GM19467 (cell line): ENCODE results near the gene MARS1.
A peak's percentile ranks its signal among the peaks of the same experiment; 100 is the strongest.

Experiments
- ATAC-seq: cut with Tn5 transposase; IDR thresholded peaks from one replicate; pipeline ENCODE4 v1.9.1; 2021; ENCODE audit warnings: mild to moderate bottlenecking, moderate library complexity; ENCODE audit not compliant: unreplicated experiment

MARS1 gene

GRCh38 chr12:57470970-57471656, 16.8 kb upstream of the MARS1 start:
- no peak for ATAC-seq

- no peak for ATAC-seq
Measured at GRCh38 chr12:57471661-57472060, 16.2 kb upstream of the MARS1 start.

- no peak for ATAC-seq
Measured at GRCh38 chr12:57472391-57472790, 15.5 kb upstream of the MARS1 start.

- ATAC-seq = no peak
Measured at GRCh38 chr12:57473392-57473791, 14.5 kb upstream of the MARS1 start.

GRCh38 chr12:57473886-57474285, 14.0 kb upstream of the MARS1 start:
- ATAC-seq = no peak

- ATAC-seq = no peak
Measured at GRCh38 chr12:57474430-57474829, 13.4 kb upstream of the MARS1 start.

GRCh38 chr12:57474862-57475261, 13.0 kb upstream of the MARS1 start:
- ATAC-seq = no peak

GRCh38 chr12:57475271-57476161, 12.4 kb upstream of the MARS1 start:
- ATAC-seq = no peak

GRCh38 chr12:57476162-57476992, 11.5 kb upstream of the MARS1 start:
- ATAC-seq = no peak

GRCh38 chr12:57476993-57477709, 10.7 kb upstream of the MARS1 start:
- ATAC-seq = no peak

GRCh38 chr12:57477710-57478681, 9.9 kb upstream of the MARS1 start:
- peak; percentile 33 for ATAC-seq

GRCh38 chr12:57479043-57479375, 8.9 kb upstream of the MARS1 start:
- ATAC-seq = no peak

GRCh38 chr12:57479376-57480115, 8.3 kb upstream of the MARS1 start, which contains the start of gene ARHGAP9:
ARHGAP9 (minus strand) TSS chr12:57479866; CDS start chr12:57479406, 460 bp downstream.
- no peak for ATAC-seq

GRCh38 chr12:57481671-57482070, 6.2 kb upstream of the MARS1 start:
- no peak for ATAC-seq

- ATAC-seq = no peak
Measured at GRCh38 chr12:57483466-57483865, 4.4 kb upstream of the MARS1 start.

GRCh38 chr12:57485695-57486094, 2.2 kb upstream of the MARS1 start:
- ATAC-seq = no peak

- ATAC-seq = no peak
Measured at GRCh38 chr12:57487055-57487596, 742 bp upstream of the MARS1 start.

GRCh38 chr12:57488402-57489156, 711 bp downstream of the MARS1 start:
- no peak for ATAC-seq
